Type B pancreatic cell (in vitro differentiated cells): ENCODE results near the gene CDC20B. TPM values are rescaled to one million over a fixed set of nuclear protein-coding genes. Genes with fewer than 3 reads are reported as not detected.
"Not testable (repeated sequence)": the region's sequence is repeated elsewhere in the genome, so short reads cannot be mapped to it uniquely, and the experiment has no call there.

Experiments used
- DNase-seq: peaks from one replicate; pipeline ENCODE4 v3.0.0; 2021; ENCODE audit warnings: mixed read lengths; ENCODE audit not compliant: unreplicated experiment; ENCODE audit errors: extremely low spot score
- H3K27ac Mint-ChIP-seq: 2 replicates; pipeline ENCODE4 v1.8.0; 2021; ENCODE audit warnings: mild to moderate bottlenecking, mixed read lengths
- H3K27me3 Mint-ChIP-seq: 2 replicates; pipeline ENCODE4 v1.8.0; 2021; ENCODE audit warnings: mixed read lengths
- H3K36me3 Mint-ChIP-seq: 2 replicates; pipeline ENCODE4 v1.8.0; 2021; ENCODE audit warnings: mixed read lengths
- H3K4me1 Mint-ChIP-seq: one replicate; pipeline ENCODE4 v1.8.0; 2021; ENCODE audit warnings: mixed read lengths; ENCODE audit not compliant: unreplicated experiment
- H3K4me3 Mint-ChIP-seq: 2 replicates; pipeline ENCODE4 v1.8.0; 2021; ENCODE audit warnings: mild to moderate bottlenecking, mixed read lengths
- H3K9me3 Mint-ChIP-seq: 2 replicates; pipeline ENCODE4 v1.8.0; 2021; ENCODE audit warnings: mixed read lengths
- CTCF ChIP-seq: fragments of 200-600 bp; sonication (generic); conservative IDR thresholded peaks from 2 replicates; pipeline ENCODE4 v1.5.0; 2021; ENCODE audit warnings: antibody characterized with exemption, mild to moderate bottlenecking
- total RNA-seq: library from RNA; stranded (reverse); gene quantifications from 2 replicates; pipeline ENCODE4 v1.2.1, GENCODE V29; 2021; ENCODE audit warnings: low replicate concordance

The CDC20B gene
- total RNA-seq, 1 donor from 2014 or later = 0.92 TPM

- peak overlapping the region; percentile 58 for H3K27ac Mint-ChIP-seq
- H3K36me3 Mint-ChIP-seq = no peaks in the 10 kb centered on the region
- H3K27me3 Mint-ChIP-seq = peaks cover 3% of the 10 kb centered on the region
- H3K4me1 Mint-ChIP-seq = no peaks in the 10 kb centered on the region
- H3K4me3 Mint-ChIP-seq = no peak overlapping the region
- DNase-seq = no peak
- no peak for TF ChIP-seq CTCF
- H3K9me3 Mint-ChIP-seq = no peaks in the 10 kb centered on the region
Measured at GRCh38 chr5:55096861-55097260, 76.1 kb downstream of the CDC20B start.

- DNase-seq = no peak
- Mint-ChIP-seq H3K9me3 (no peaks in the 10 kb centered on the region), H3K36me3 (no peaks in the 10 kb centered on the region), H3K4me3 (no peak overlapping the region), H3K27me3 (peaks cover 3% of the 10 kb centered on the region), H3K27ac (no peak overlapping the region), H3K4me1 (no peaks in the 10 kb centered on the region)
- TF ChIP-seq CTCF = no peak
Measured at GRCh38 chr5:55096182-55096581, 76.8 kb downstream of the CDC20B start.

- DNase-seq, H3K4me3 Mint-ChIP-seq, H3K36me3 Mint-ChIP-seq, H3K9me3 Mint-ChIP-seq, H3K4me1 Mint-ChIP-seq, H3K27me3 Mint-ChIP-seq, H3K27ac Mint-ChIP-seq: not testable (repeated sequence)
Measured at GRCh38 chr5:55091011-55091410, 82.0 kb downstream of the CDC20B start.

GRCh38 chr5:55089301-55089700 is 83.7 kb downstream of the CDC20B start:
- not testable (repeated sequence) for H3K4me3 Mint-ChIP-seq, H3K27me3 Mint-ChIP-seq, H3K4me1 Mint-ChIP-seq, H3K9me3 Mint-ChIP-seq, H3K27ac Mint-ChIP-seq, DNase-seq, H3K36me3 Mint-ChIP-seq

GRCh38 chr5:55081541-55081940 is 91.4 kb downstream of the CDC20B start:
- peaks cover under 1% of the 10 kb centered on the region for H3K27me3 Mint-ChIP-seq
- no peaks in the 10 kb centered on the region for H3K36me3 Mint-ChIP-seq
- TF ChIP-seq CTCF = no peak
- no peak overlapping the region for H3K27ac Mint-ChIP-seq
- H3K9me3 Mint-ChIP-seq = no peaks in the 10 kb centered on the region
- H3K4me3 Mint-ChIP-seq = no peak overlapping the region
- DNase-seq = no peak
- no peaks in the 10 kb centered on the region for H3K4me1 Mint-ChIP-seq

GRCh38 chr5:55073211-55073610 is 99.8 kb downstream of the CDC20B start:
- no peaks in the 10 kb centered on the region for H3K9me3 Mint-ChIP-seq
- H3K27ac Mint-ChIP-seq = peak overlapping the region; percentile 68
- no peak for TF ChIP-seq CTCF
- H3K27me3 Mint-ChIP-seq = peaks cover 4% of the 10 kb centered on the region
- H3K36me3 Mint-ChIP-seq = no peaks in the 10 kb centered on the region
- H3K4me1 Mint-ChIP-seq = no peaks in the 10 kb centered on the region
- DNase-seq = no peak
- H3K4me3 Mint-ChIP-seq = no peak overlapping the region

GRCh38 chr5:55072666-55073065 is 100.3 kb downstream of the CDC20B start:
- no peak for TF ChIP-seq CTCF
- Mint-ChIP-seq H3K27ac (peak overlapping the region; percentile 68), H3K4me3 (no peak overlapping the region), H3K27me3 (peaks cover 4% of the 10 kb centered on the region), H3K4me1 (no peaks in the 10 kb centered on the region), H3K36me3 (no peaks in the 10 kb centered on the region), H3K9me3 (no peaks in the 10 kb centered on the region)
- no peak for DNase-seq
